Astrocyte of the spinal cord (primary cell): ENCODE measurements around the gene DZIP1L.

Source experiments
- DNase-seq: peaks from one replicate; pipeline ENCODE4 v3.0.0; 2011; ENCODE audit warnings: low read depth, low spot score
- H3K4me3 ChIP-seq: 2 replicates; pipeline ENCODE4 v1.5.1; 2011; ENCODE audit warnings: low read depth, mild to moderate bottlenecking, low read length, moderate library complexity
- in situ Hi-C: cut with HindIII; loops from 2 replicates; pipeline ENCODE4 v1.10.0; 2017; ENCODE audit warnings: low sequenced_read_pairs
- TF ChIP-seq, protein P1 (sequence below): IDR thresholded peaks from 2 replicates; pipeline ENCODE4 v1.5.1; 2012; ENCODE audit warnings: low read depth, mild to moderate bottlenecking, low read length, inconsistent platforms

The DZIP1L gene

GRCh38 chr3:138082992-138083386, 32.4 kb downstream of the DZIP1L start:
- no peak overlapping the region for H3K4me3 ChIP-seq
- in situ Hi-C loops: no loop called here
- no peak for DNase-seq
- TF ChIP-seq, protein P1, sequence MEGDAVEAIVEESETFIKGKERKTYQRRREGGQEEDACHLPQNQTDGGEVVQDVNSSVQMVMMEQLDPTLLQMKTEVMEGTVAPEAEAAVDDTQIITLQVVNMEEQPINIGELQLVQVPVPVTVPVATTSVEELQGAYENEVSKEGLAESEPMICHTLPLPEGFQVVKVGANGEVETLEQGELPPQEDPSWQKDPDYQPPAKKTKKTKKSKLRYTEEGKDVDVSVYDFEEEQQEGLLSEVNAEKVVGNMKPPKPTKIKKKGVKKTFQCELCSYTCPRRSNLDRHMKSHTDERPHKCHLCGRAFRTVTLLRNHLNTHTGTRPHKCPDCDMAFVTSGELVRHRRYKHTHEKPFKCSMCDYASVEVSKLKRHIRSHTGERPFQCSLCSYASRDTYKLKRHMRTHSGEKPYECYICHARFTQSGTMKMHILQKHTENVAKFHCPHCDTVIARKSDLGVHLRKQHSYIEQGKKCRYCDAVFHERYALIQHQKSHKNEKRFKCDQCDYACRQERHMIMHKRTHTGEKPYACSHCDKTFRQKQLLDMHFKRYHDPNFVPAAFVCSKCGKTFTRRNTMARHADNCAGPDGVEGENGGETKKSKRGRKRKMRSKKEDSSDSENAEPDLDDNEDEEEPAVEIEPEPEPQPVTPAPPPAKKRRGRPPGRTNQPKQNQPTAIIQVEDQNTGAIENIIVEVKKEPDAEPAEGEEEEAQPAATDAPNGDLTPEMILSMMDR: no peak

- in situ Hi-C loops: no loop called here
- H3K4me3 ChIP-seq: peak overlapping the region; percentile 11
- TF ChIP-seq, protein P1: no peak
- DNase-seq: peak; percentile 97
These were observed 33.1 kb downstream of the DZIP1L start for GRCh38 chr3:138082085-138082991.

DNA sequence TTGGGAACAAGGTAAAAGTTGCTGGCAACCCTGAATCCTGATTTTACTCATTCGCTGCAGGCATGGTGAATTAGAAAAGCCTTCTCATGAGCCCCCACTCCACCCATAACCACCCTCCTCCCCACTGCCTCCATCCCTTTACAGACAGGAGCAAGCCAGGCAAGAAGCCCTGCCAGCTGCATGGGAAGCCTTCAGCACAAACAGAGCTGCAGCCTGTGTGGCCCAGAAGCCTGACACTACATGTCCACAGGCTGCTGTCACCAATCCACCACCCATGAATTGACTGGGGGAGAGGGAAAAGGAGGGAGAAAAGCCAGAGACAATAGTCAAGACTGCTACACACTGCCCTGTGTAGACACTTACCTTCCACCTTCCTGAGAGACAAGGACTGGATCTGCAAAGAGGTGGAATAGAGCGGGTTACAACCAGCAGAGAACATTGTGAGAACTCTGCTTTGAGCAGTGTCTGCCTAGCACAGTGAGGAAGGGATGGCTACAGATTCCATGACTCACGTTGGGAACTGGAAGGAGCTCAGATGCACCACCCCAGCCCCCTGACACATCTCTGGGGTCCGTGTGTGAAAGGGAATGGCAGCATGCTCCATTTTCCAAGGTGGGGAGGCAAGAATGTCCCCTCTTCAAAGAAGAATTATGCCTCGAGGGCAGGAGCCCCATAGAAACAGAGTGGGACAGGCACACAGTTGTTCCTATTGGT, 33.9 kb downstream of the DZIP1L start:
- in situ Hi-C loops: no loop called here
- peak overlapping the region; percentile 11 for H3K4me3 ChIP-seq
- TF ChIP-seq, protein P1: no peak
- peak; percentile 87 for DNase-seq

- no peak overlapping the region for H3K4me3 ChIP-seq
- peak; percentile 22 for DNase-seq
- in situ Hi-C loops: no loop called here
- TF ChIP-seq, protein P1: no peak
These were observed 35.5 kb downstream of the DZIP1L start for GRCh38 chr3:138079901-138080300.

DNA sequence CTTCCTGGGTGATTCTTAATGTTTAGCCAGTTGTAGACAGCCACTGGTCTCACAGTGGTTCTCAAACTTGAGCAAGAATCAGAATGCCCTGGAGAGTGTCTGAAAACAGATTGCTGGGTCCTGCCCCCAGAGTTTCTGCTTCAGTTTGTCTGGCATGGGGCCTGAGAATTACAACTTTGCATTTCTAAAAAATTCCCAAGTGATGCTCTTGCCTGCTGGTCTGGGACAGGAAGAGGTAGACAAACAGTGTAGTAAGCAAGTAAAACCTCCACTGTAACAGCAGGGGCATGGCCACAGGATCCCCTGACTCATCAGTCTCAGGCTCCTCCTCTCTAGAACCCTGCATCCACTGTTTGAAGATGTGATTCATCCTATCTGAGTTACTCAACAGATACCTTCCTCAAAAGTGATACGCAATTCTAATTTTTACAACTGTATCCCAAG, 36.5 kb downstream of the DZIP1L start:
- in situ Hi-C loops: no loop called here
- H3K4me3 ChIP-seq: no peak overlapping the region
- TF ChIP-seq, protein P1: no peak
- DNase-seq: peak; percentile 98

GRCh38 chr3:138078096-138078495, 37.3 kb downstream of the DZIP1L start:
- TF ChIP-seq, protein P1: no peak
- no peak overlapping the region for H3K4me3 ChIP-seq
- peak; percentile 77 for DNase-seq
- in situ Hi-C loops: no loop called here
